ENCODE measurements around the gene LCAT.
"Not testable (repeated sequence)": the region's sequence is repeated elsewhere in the genome, so short reads cannot be mapped to it uniquely, and the experiment has no call there.

The LCAT gene, protein sequence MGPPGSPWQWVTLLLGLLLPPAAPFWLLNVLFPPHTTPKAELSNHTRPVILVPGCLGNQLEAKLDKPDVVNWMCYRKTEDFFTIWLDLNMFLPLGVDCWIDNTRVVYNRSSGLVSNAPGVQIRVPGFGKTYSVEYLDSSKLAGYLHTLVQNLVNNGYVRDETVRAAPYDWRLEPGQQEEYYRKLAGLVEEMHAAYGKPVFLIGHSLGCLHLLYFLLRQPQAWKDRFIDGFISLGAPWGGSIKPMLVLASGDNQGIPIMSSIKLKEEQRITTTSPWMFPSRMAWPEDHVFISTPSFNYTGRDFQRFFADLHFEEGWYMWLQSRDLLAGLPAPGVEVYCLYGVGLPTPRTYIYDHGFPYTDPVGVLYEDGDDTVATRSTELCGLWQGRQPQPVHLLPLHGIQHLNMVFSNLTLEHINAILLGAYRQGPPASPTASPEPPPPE

DNA sequence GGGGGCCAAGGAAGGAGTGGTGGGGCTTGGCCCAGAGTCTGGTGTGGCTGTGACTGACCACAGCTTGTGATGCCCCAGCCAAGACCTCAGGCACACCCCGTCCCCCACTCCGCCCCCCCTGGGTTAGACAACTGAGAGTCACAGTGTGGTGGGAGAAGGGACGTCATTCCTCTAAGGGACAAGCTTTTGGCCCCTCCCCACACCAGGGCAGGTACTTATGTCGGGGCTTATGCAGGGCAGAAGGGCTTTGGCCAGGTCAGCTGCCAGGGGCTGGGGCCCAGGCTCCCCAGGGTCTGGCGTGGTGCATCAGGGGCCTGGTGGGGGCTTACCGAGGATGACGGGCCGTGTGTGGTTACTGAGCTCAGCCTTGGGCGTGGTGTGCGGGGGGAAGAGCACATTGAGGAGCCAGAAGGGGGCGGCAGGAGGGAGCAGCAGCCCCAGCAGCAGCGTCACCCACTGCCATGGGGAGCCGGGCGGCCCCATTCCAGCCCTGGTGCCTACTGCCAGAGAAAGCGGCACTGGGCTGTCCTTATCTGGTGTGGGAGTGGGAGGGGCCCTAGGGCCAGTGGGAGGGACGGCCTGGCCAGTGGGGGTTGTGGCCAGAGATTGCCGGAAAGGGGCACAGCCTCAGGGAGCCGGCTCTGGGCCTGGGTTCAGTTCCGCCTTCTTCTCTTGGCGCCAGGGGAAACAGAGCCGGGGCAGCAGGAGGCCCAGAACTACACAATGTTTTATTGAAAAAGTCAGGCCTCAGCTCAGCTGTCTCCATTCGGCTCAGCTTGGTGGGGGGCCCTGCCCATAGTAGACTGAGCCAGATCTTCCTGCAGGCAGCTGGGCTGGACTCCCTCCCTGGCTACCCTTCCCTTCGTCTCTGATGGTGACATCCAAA, at the start of gene LCAT:
LCAT (minus strand) TSS at position 502 of the 886 bp plus-strand sequence; CDS start at position 483, 19 bp downstream.
- no peak for DNase-seq

GRCh38 chr16:67993207-67994039, 49.5 kb upstream of the LCAT start:
- peak; percentile 84 to 87 for DNase-seq

- no peak for DNase-seq
These were observed 48.8 kb upstream of the LCAT start for GRCh38 chr16:67992661-67993206.

DNA sequence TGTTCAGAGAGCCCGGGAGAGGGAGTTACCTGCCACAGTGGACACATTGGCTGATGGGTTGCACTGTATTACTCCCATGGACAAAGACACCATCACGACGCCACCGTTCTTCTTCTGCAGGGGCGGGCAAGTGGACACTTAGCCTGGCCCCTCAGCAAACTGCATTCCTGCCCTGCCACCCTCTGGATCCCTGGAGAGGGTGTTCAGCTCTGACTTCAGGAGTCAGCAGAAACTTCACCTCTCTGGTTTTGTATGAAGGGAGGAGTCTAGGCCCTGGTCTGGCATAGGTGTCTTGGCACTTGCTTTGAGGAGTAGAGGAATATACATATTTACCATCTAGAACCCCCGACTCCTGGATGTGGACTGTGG, 46.1 kb upstream of the LCAT start:
- DNase-seq, result no peak

DNA sequence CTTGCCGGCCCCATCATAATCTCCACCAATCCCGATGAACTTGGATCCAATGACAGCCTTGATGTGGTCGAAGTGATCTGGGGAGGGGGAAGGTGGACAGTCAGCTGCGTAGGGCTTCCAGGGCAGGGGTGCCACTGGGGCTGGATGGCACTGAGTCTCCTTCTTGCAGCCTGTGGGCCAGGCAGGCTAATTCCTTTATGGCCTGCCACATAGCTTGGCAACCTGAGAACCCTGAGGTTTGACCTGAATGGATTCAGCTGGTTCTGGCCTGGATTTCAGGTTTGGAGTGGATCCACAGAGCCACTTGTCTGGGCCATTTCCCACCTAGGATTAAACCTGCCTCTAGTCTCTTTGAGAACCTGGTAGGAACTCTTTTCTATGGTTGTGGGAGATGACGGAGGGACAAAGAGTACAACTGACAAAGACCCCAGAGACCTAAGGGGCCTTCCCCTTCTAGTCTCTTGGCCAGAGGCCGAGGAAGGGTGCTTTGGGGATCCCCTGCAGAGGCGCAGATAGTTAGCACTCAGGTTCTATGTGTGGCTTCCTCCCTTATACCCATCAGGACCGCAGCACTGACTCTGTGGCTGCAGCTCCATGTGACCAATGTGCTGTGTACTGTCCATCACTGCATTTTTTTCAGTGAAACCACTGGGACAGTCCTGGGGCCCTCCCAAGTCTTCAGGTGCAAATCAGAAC, 45.5 kb upstream of the LCAT start:
- no peak for DNase-seq

DNA sequence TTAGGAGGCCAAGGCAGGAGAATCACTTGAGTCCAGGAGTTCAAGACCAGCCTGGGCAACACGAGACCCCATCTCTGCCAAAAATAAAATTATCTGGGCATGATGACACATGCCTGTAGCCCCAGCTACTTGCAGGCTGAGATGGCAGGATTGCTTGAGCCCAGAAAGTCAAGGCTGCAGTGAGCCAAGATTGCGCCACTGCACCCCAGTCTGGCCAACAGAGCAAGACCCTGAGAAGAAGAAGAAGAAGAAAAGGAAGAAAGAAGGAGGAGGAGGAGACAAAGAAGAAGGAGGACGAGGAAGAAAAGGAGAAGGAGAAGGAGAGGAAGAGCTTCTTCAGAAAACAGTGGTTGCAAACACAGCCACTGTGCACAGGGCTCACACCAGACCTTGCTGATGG, 44.8 kb upstream of the LCAT start:
- no peak for DNase-seq

GRCh38 chr16:67987460-67988160, 43.7 kb upstream of the LCAT start:
- no peak for DNase-seq

DNA sequence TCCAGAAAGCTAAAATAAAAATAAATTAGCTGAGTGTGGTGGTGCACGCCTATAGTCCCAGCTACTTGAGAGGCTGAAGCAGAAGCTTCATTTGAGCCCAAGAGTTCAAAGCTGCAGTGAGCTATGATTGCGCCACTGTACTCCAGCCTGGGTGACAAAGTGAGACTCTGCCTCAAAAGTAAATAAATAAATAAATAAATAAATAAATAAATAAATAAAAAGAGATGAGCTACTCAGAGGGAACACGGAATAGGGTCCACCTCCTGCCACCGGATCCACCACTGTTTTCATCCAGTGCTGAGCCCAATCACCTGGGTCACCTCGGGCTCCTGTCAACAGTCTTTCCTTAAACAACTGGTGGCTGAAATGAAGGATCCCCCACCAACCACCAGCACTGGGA, 43.0 kb upstream of the LCAT start:
- no peak for DNase-seq

DNA sequence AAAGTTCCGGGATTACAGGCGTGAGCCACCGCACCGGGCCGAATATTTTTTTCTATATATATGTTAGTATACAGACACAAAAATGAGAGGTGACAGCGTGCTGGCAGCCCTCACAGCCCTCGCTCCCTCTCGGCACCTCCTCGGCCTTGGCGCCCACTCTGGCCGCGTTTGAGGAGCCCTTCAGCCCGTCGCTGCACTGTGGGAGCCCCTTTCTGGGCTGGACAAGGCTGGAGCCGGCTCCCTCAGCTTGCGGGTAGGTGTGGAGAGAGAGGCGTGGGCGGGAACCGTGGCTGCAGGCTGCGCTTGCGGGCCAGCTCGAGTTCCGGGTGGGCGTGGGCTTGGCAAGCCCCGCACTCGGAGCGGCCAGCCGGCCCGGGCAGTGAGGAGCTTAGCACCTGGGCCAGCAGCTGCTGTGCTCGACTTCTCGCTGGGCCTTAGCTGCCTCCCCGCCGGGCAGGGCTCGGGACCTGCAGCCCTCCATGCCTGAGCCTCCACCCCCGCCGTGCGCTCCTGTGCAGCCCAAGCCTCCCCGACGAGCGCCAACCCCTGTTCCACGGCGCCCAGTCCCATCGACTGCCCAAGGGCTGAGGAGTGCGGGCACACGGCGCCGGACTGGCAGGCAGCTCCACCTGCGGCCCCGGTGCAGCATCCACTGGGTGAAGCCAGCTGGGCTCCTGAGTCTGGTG, 38.2 kb upstream of the LCAT start:
- no peak for DNase-seq

- no peak for DNase-seq
These were observed 36.2 kb upstream of the LCAT start, which contains the start of gene DPEP3 for GRCh38 chr16:67979955-67980678. TSS of gene DPEP3 (minus strand) at chr16:67980499. CDS start at chr16:67980380, 119 bp downstream.

GRCh38 chr16:67977469-67978227, 33.7 kb upstream of the LCAT start:
- no peak for DNase-seq

DNA sequence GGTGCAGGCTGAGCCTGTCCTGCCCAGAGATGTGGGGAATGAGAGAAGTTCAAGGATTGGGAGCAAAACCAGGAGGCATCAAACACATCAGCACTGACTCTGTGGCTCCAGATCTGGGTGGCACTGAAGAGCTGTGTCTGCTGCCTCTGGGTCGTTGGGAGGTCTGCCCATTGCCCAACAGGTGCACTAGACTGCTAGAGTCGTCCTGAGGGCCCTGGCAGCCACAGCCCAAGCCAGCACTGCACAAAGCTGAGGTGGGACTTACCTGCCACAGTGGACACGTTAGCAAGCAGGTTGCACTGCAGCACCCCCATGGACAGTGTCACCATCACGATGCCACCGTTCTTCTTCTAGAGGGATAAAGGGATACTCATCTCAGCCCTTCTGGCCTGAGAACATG, 33.1 kb upstream of the LCAT start:
- no peak for DNase-seq

- no peak for DNase-seq
These were observed 32.3 kb upstream of the LCAT start for GRCh38 chr16:67976205-67976604.

GRCh38 chr16:67975321-67976105, 31.6 kb upstream of the LCAT start:
- no peak for DNase-seq

DNA sequence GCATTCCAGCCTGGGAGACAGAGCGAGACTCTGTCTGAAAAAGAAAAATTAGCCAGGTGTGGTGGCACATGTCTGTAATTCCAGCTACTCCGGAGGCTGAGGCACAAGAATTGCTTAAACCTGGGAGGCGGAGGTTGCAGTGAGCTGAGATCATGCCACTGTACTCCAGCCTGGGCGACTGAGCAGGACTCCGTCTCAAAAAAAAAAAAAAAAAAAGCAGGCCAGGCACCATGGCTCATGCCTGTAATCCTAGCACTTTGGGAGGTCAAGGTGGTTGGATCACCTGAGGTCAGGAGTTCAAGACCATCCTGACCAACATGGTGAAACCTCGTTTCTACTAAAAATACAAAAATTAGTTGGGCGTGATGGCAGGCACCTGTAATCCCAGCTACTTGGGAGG, 28.4 kb upstream of the LCAT start:
- not testable (repeated sequence) for DNase-seq

GRCh38 chr16:67971111-67971510, 27.2 kb upstream of the LCAT start:
- DNase-seq, result no peak

GRCh38 chr16:67969254-67970039, 25.5 kb upstream of the LCAT start:
- DNase-seq, result peak in 1 of 2 donors; percentile 39
